GM19238 (cell line): ENCODE results near the gene XIST.
"Not testable (repeated sequence)": the region's sequence is repeated elsewhere in the genome, so short reads cannot be mapped to it uniquely, and the experiment has no call there.

Source experiments
- DNase-seq: peaks from one replicate; pipeline ENCODE4 v3.0.0; 2011; ENCODE audit warnings: low spot score; ENCODE audit not compliant: insufficient read length

Gene XIST

GRCh38 chrX:73817393-73818199 lies 34.9 kb downstream of the XIST start:
- no peak for DNase-seq

- no peak for DNase-seq
These were observed 40.3 kb downstream of the XIST start for GRCh38 chrX:73812256-73812655.

DNA sequence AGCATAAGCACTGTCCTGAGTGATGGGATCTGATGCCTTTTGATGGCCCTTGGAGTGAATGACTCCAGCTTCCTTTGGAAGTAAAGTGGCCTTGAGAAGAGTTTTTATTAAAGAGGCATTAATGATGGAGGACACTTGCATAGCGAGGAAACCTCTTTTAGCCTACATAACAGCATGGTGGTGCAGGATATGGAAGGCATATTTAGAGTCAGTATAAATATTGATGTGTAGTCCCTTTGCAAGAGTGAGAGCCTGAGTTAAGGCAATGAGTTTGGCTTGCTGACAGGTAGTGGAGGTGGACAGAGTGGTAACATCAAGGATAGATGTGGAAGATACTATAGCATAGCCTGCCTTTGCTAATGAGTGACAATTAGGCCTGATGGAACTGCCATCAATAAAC lies 48.4 kb downstream of the XIST start:
- DNase-seq = not testable (repeated sequence)

GRCh38 chrX:73799888-73800287 lies 52.6 kb downstream of the XIST start:
- DNase-seq = no peak

GRCh38 chrX:73792511-73792910 lies 60.0 kb downstream of the XIST start:
- DNase-seq = not testable (repeated sequence)

DNA sequence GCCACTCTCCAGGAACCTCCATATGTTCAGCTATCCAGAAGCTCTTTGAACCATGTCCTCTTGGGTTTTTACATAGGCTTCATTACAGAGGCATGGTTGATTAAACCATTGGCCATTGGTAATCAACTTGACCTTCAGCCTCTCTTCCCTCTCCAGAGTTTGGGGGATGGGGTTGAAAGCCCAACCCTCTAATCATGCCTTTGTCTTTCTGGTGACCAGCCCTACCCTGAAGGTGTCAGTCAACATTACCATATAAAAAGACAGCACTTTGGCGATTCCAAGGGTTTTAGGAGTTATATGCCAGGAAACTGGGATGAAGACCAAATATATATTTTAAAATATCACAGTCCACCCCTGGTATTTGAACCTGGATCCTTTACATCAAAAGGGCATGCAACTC lies 67.0 kb downstream of the XIST start:
- DNase-seq = no peak
